GM23338 (cell line): ENCODE results near the gene CGREF1. TPM values are rescaled to one million over a fixed set of nuclear protein-coding genes. Genes with fewer than 3 reads are reported as not detected.

Source experiments
- ATAC-seq: fragments of 200-7000 bp; cut with Tn5 transposase; 3 replicates; pipeline ENCODE4 v1.9.1; 2020
- DNase-seq: peaks from one replicate; pipeline ENCODE4 v3.0.0-alpha.2; 2015; ENCODE audit warnings: low spot score
- H2AFZ ChIP-seq: fragments of 200-600 bp; sonication (generic); 2 replicates; pipeline ENCODE4 v1.8.0; 2016; ENCODE audit warnings: antibody characterized with exemption, mild to moderate bottlenecking, moderate library complexity
- H3F3A ChIP-seq: fragments of 200-600 bp; sonication (generic); replicated peaks from 2 replicates; pipeline ENCODE4 v1.8.0; 2017; ENCODE audit warnings: antibody characterized with exemption, mixed run types, low read depth
- H3K27ac ChIP-seq: fragments of 200-600 bp; sonication (generic); 2 replicates; pipeline ENCODE4 v1.6.1; 2016; ENCODE audit warnings: low read depth
- H3K27me3 ChIP-seq: fragments of 200-600 bp; sonication (generic); 2 replicates; pipeline ENCODE4 v1.8.0; 2016; ENCODE audit warnings: mild to moderate bottlenecking, mixed run types, moderate library complexity; ENCODE audit not compliant: insufficient read depth
- H3K36me3 ChIP-seq: fragments of 200-600 bp; sonication (generic); 2 replicates; pipeline ENCODE4 v1.8.0; 2016; ENCODE audit warnings: mild to moderate bottlenecking; ENCODE audit not compliant: insufficient read depth
- H3K4me1 ChIP-seq: fragments of 200-600 bp; sonication (generic); 2 replicates; pipeline ENCODE4 v1.8.0; 2016; ENCODE audit warnings: mild to moderate bottlenecking, moderate library complexity; ENCODE audit not compliant: insufficient read depth
- H3K4me2 ChIP-seq: fragments of 200-600 bp; sonication (generic); 2 replicates; pipeline ENCODE4 v1.7.1; 2017; ENCODE audit warnings: mixed run types
- H3K4me3 ChIP-seq: fragments of 200-600 bp; sonication (generic); 2 replicates; pipeline ENCODE4 v1.6.1; 2016; ENCODE audit warnings: mixed run types
- H3K79me2 ChIP-seq: fragments of 200-600 bp; sonication (generic); replicated peaks from 2 replicates; pipeline ENCODE4 v1.8.0; 2017; ENCODE audit warnings: mild to moderate bottlenecking; ENCODE audit not compliant: insufficient read depth
- H3K9me2 ChIP-seq: fragments of 200-600 bp; sonication (generic); 2 replicates; pipeline ENCODE4 v1.8.0; 2017; ENCODE audit not compliant: insufficient read depth
- H4K20me1 ChIP-seq: fragments of 200-600 bp; sonication (generic); replicated peaks from 2 replicates; pipeline ENCODE4 v1.8.0; 2017; ENCODE audit warnings: mild to moderate bottlenecking; ENCODE audit not compliant: insufficient read depth
- H3K27ac Mint-ChIP-seq: 2 replicates; pipeline ENCODE4 v1.8.0; 2020; ENCODE audit warnings: inconsistent platforms, mild to moderate bottlenecking, moderate library complexity, mixed read lengths
- H3K27me3 Mint-ChIP-seq: 3 replicates; pipeline ENCODE4 v1.8.0; 2022; ENCODE audit warnings: low read depth, mild to moderate bottlenecking, moderate library complexity, mixed read lengths, inconsistent platforms; ENCODE audit not compliant: insufficient read depth, poor library complexity
- H3K36me3 Mint-ChIP-seq: 3 replicates; pipeline ENCODE4 v1.8.0; 2021; ENCODE audit warnings: low read depth, mild to moderate bottlenecking, inconsistent platforms, moderate library complexity, mixed read lengths
- H3K4me1 Mint-ChIP-seq: 3 replicates; pipeline ENCODE4 v1.8.0; 2020; ENCODE audit warnings: mild to moderate bottlenecking, inconsistent platforms, mixed read lengths
- H3K4me3 Mint-ChIP-seq: 3 replicates; pipeline ENCODE4 v1.8.0; 2021; ENCODE audit warnings: moderate library complexity, mild to moderate bottlenecking, inconsistent platforms, mixed read lengths
- H3K9me3 Mint-ChIP-seq: 3 replicates; pipeline ENCODE4 v1.8.0; 2020; ENCODE audit warnings: moderate library complexity, mild to moderate bottlenecking, inconsistent platforms, mixed read lengths
- CREB1 ChIP-seq: fragments of 250-450 bp; sonication (Bioruptor Pico); IDR thresholded peaks from 2 replicates; pipeline ENCODE4 v1.5.0; 2020; ENCODE audit warnings: low read depth, mild to moderate bottlenecking, moderate library complexity
- EZH2 ChIP-seq: fragments of 200-600 bp; sonication (generic); IDR thresholded peaks from one replicate; pipeline ENCODE4 v1.8.0; 2017; ENCODE audit warnings: antibody characterized with exemption, mild to moderate bottlenecking, low read depth; ENCODE audit not compliant: unreplicated experiment
- EZH2phosphoT487 ChIP-seq: fragments of 200-600 bp; sonication (generic); IDR thresholded peaks from one replicate; pipeline ENCODE4 v1.8.1; 2018; ENCODE audit warnings: antibody characterized with exemption; ENCODE audit not compliant: unreplicated experiment
- NANOG ChIP-seq: IDR thresholded peaks from 2 replicates; pipeline ENCODE4 v1.6.1; 2016; ENCODE audit warnings: antibody characterized with exemption, borderline replicate concordance
- STAT1 ChIP-seq: IDR thresholded peaks from one replicate; pipeline ENCODE4 v1.6.1; 2016; ENCODE audit warnings: antibody characterized with exemption; ENCODE audit not compliant: unreplicated experiment
- ZNF114 ChIP-seq: fragments of 250-450 bp; sonication (Bioruptor Pico); IDR thresholded peaks from 2 replicates; pipeline ENCODE4 v1.5.0; 2020; ENCODE audit warnings: mild to moderate bottlenecking, moderate library complexity
- ZNF331 ChIP-seq: fragments of 250-450 bp; sonication (Bioruptor Pico); IDR thresholded peaks from 2 replicates; pipeline ENCODE4 v1.5.0; 2020; ENCODE audit warnings: low read depth, mild to moderate bottlenecking, moderate library complexity
- polyA plus RNA-seq: library from polyadenylated mRNA; unstranded; fragments of >200 nt; fragmentation: Nextera tagmentation; extraction: Ambion mirVana; gene quantifications from 2 replicates; pipeline ENCODE4 v1.2.1, GENCODE V29; 2016
- total RNA-seq: library from RNA; depleted of rRNA; stranded (reverse); fragments of >200 nt; shearing (Covaris generic); gene quantifications from 2 replicates; pipeline ENCODE4 v1.2.3, GENCODE V29; 2014
- TF ChIP-seq, protein P1 (sequence below): fragments of 250-450 bp; sonication (Bioruptor Pico); IDR thresholded peaks from 2 replicates; pipeline ENCODE4 v1.5.0; 2020; ENCODE audit warnings: mild to moderate bottlenecking, moderate library complexity
- TF ChIP-seq, protein P2 (sequence below): IDR thresholded peaks from 2 replicates; pipeline ENCODE4 v1.6.1; 2016; ENCODE audit warnings: antibody characterized with exemption
- TF ChIP-seq, protein P3 (sequence below), 2 experiments: fragments of 200-600 bp in 1 of 2; sonication (generic) in 1 of 2; conservative IDR thresholded peaks; 2 replicates each; pipeline versions ENCODE4 v1.5.1 to v1.6.1; 2016 to 2017; ENCODE audit warnings: antibody characterized with exemption in 2 of 2, low read depth in 2 of 2, mild to moderate bottlenecking in 2 of 2, moderate library complexity in 1 of 2

Gene CGREF1
- total and polyA plus RNA-seq, 2 experiments from 2014 or later, result 4.1 to 4.5 TPM

DNA sequence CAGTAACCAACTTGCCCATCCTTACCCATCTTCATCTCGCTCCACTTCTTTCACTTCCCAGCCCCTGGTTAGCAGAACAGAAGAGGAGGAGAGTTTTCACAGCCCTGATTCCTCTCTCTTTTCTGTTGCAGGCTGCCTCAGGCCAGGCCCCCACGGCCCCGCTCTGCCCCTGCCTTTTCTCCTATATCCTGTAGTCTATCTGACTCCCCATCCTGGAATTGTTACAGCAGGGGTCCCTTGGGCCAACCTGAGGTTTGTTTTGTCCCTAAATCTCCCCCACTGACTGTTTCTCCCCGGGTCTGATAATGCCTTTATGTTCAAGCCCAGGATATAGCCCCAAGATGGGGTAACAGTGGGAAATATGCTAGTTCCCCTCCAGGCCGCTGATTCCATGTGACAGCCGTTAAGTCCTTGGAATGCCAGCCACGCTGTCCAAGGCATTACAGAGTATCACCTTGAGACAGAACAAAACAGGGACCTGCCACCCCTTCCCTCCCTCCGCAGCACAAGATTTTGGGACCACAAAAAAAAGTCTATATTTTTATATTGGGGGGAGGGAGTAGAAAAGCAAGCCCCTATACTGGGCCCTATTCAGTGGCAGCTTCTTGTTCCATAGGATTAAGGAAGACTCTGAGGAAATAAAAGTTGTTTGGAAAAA, 48.8 kb downstream of the CGREF1 start:
- ATAC-seq (no peak), DNase-seq (no peak)
- H3K4me1 ChIP-seq, result peaks cover 19% of the 10 kb centered on the region
- H3K27ac ChIP-seq, result no peak overlapping the region
- H3K79me2 ChIP-seq, result peaks cover 19% of the 10 kb centered on the region
- no peak overlapping the region for H2AFZ ChIP-seq
- peak overlapping the region; percentile 99 for H3K4me2 ChIP-seq
- H3K27me3 ChIP-seq, result no peaks in the 10 kb centered on the region
- H4K20me1 ChIP-seq, result peaks cover 13% of the 10 kb centered on the region
- peak overlapping the region; percentile 100 for H3K4me3 ChIP-seq
- Mint-ChIP-seq H3K4me3 (peak overlapping the region; percentile 99), H3K4me1 (peaks cover 15% of the 10 kb centered on the region), H3K27me3 (peaks cover 18% of the 10 kb centered on the region), H3K36me3 (peaks cover 37% of the 10 kb centered on the region), H3K9me3 (no peaks in the 10 kb centered on the region; the same call in 2 of the 3 replicates), H3K27ac (no peak overlapping the region)
- peaks cover 16% of the 10 kb centered on the region; the same call in 1 of the 2 replicates for H3F3A ChIP-seq
- peaks cover 3% of the 10 kb centered on the region; the same call in 1 of the 2 replicates for H3K36me3 ChIP-seq
- H3K9me2 ChIP-seq, result no peaks in the 10 kb centered on the region
- TF ChIP-seq STAT1 (no peak), CREB1 (CRISPR knock-in tag) (no peak), NANOG (no peak), ZNF331 (CRISPR knock-in tag) (no peak), EZH2 (no peak)

DNA sequence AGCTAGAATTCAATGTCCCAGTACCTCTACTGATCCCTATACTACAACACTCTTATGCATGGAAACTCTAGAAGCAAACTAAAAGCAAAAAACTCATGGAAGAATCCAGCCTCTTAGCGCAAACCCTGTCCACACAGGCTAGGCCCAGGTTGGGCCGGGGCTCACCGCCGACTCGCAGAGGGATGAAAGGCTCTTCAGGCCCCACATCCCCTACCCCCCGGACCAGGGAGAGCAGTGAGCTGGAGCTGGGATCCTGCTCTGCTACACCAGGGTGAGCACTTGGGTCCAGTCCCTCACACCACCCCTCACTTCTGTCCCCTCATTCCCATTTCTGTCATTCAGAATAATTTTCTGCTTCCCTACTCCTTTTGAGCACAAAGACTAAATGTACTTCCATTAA, 49.5 kb downstream of the CGREF1 start:
- Histone ChIP-seq H3K27me3 (no peaks in the 10 kb centered on the region), H3K4me1 (peaks cover 19% of the 10 kb centered on the region), H2AFZ (no peak overlapping the region), H3K4me2 (no peak overlapping the region), H3K36me3 (peaks cover 3% of the 10 kb centered on the region; the same call in 1 of the 2 replicates), H4K20me1 (peaks cover 13% of the 10 kb centered on the region), H3K27ac (no peak overlapping the region), H3K4me3 (no peak overlapping the region), H3F3A (peaks cover 18% of the 10 kb centered on the region; the same call in 1 of the 2 replicates), H3K79me2 (peaks cover 19% of the 10 kb centered on the region), H3K9me2 (no peaks in the 10 kb centered on the region)
- no peak for DNase-seq
- H3K27me3 Mint-ChIP-seq, result peaks cover 18% of the 10 kb centered on the region
- no peak overlapping the region for H3K27ac Mint-ChIP-seq
- peak overlapping the region; percentile 99; the same call in 2 of the 3 replicates for H3K4me3 Mint-ChIP-seq
- no peaks in the 10 kb centered on the region; the same call in 2 of the 3 replicates for H3K9me3 Mint-ChIP-seq
- H3K36me3 Mint-ChIP-seq, result peaks cover 39% of the 10 kb centered on the region
- ATAC-seq, result no peak
- H3K4me1 Mint-ChIP-seq, result peaks cover 15% of the 10 kb centered on the region
- TF ChIP-seq NANOG, result no peak
- no peak for TF ChIP-seq CREB1 (CRISPR knock-in tag)
- TF ChIP-seq, protein P1, sequence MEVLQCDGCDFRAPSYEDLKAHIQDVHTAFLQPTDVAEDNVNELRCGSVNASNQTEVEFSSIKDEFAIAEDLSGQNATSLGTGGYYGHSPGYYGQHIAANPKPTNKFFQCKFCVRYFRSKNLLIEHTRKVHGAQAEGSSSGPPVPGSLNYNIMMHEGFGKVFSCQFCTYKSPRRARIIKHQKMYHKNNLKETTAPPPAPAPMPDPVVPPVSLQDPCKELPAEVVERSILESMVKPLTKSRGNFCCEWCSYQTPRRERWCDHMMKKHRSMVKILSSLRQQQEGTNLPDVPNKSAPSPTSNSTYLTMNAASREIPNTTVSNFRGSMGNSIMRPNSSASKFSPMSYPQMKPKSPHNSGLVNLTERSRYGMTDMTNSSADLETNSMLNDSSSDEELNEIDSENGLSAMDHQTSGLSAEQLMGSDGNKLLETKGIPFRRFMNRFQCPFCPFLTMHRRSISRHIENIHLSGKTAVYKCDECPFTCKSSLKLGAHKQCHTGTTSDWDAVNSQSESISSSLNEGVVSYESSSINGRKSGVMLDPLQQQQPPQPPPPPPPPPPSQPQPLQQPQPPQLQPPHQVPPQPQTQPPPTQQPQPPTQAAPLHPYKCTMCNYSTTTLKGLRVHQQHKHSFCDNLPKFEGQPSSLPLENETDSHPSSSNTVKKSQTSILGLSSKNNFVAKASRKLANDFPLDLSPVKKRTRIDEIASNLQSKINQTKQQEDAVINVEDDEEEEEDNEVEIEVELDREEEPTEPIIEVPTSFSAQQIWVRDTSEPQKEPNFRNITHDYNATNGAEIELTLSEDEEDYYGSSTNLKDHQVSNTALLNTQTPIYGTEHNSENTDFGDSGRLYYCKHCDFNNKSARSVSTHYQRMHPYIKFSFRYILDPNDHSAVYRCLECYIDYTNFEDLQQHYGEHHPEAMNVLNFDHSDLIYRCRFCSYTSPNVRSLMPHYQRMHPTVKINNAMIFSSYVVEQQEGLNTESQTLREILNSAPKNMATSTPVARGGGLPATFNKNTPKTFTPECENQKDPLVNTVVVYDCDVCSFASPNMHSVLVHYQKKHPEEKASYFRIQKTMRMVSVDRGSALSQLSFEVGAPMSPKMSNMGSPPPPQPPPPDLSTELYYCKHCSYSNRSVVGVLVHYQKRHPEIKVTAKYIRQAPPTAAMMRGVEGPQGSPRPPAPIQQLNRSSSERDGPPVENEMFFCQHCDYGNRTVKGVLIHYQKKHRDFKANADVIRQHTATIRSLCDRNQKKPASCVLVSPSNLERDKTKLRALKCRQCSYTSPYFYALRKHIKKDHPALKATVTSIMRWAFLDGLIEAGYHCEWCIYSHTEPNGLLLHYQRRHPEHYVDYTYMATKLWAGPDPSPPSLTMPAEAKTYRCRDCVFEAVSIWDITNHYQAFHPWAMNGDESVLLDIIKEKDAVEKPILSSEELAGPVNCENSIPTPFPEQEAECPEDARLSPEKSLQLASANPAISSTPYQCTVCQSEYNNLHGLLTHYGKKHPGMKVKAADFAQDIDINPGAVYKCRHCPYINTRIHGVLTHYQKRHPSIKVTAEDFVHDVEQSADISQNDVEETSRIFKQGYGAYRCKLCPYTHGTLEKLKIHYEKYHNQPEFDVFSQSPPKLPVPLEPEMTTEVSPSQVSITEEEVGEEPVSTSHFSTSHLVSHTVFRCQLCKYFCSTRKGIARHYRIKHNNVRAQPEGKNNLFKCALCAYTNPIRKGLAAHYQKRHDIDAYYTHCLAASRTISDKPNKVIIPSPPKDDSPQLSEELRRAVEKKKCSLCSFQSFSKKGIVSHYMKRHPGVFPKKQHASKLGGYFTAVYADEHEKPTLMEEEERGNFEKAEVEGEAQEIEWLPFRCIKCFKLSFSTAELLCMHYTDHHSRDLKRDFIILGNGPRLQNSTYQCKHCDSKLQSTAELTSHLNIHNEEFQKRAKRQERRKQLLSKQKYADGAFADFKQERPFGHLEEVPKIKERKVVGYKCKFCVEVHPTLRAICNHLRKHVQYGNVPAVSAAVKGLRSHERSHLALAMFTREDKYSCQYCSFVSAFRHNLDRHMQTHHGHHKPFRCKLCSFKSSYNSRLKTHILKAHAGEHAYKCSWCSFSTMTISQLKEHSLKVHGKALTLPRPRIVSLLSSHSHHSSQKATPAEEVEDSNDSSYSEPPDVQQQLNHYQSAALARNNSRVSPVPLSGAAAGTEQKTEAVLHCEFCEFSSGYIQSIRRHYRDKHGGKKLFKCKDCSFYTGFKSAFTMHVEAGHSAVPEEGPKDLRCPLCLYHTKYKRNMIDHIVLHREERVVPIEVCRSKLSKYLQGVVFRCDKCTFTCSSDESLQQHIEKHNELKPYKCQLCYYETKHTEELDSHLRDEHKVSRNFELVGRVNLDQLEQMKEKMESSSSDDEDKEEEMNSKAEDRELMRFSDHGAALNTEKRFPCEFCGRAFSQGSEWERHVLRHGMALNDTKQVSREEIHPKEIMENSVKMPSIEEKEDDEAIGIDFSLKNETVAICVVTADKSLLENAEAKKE, result no peak
- TF ChIP-seq, protein P2, sequence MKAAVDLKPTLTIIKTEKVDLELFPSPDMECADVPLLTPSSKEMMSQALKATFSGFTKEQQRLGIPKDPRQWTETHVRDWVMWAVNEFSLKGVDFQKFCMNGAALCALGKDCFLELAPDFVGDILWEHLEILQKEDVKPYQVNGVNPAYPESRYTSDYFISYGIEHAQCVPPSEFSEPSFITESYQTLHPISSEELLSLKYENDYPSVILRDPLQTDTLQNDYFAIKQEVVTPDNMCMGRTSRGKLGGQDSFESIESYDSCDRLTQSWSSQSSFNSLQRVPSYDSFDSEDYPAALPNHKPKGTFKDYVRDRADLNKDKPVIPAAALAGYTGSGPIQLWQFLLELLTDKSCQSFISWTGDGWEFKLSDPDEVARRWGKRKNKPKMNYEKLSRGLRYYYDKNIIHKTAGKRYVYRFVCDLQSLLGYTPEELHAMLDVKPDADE, result no peak
- no peak for TF ChIP-seq EZH2
- TF ChIP-seq ZNF114, result no peak
- TF ChIP-seq, protein P3, sequence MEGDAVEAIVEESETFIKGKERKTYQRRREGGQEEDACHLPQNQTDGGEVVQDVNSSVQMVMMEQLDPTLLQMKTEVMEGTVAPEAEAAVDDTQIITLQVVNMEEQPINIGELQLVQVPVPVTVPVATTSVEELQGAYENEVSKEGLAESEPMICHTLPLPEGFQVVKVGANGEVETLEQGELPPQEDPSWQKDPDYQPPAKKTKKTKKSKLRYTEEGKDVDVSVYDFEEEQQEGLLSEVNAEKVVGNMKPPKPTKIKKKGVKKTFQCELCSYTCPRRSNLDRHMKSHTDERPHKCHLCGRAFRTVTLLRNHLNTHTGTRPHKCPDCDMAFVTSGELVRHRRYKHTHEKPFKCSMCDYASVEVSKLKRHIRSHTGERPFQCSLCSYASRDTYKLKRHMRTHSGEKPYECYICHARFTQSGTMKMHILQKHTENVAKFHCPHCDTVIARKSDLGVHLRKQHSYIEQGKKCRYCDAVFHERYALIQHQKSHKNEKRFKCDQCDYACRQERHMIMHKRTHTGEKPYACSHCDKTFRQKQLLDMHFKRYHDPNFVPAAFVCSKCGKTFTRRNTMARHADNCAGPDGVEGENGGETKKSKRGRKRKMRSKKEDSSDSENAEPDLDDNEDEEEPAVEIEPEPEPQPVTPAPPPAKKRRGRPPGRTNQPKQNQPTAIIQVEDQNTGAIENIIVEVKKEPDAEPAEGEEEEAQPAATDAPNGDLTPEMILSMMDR (conservative IDR thresholded peaks at IDR 0.05; ENCODE audit: low read depth in 2 of 2), result no peak
- TF ChIP-seq ZNF331 (CRISPR knock-in tag), result no peak
- TF ChIP-seq EZH2phosphoT487, result no peak
